Measurements from ENCODE around the gene ECM2.

The ECM2 gene

GRCh38 chr9:92507496-92507895 is 28.3 kb downstream of the ECM2 start:
- no peaks in the 10 kb centered on the region for H3K27me3 ChIP-seq (ENCODE audit: insufficient read depth, low read length, poor library complexity)
- H3K4me1 ChIP-seq (ENCODE audit: insufficient read depth, low read length) = no peaks in the 10 kb centered on the region
- DNase-seq (no peak), ATAC-seq (ENCODE audit: insufficient read depth, low read depth) (no peak)
- no peaks in the 10 kb centered on the region for H4K20me1 ChIP-seq (ENCODE audit: insufficient read depth, low read length)
- H3K9ac ChIP-seq (ENCODE audit: low read depth, low read length) = no peak overlapping the region
- TF ChIP-seq CTCF (IDR thresholded peaks at IDR 0.05; ENCODE audit: borderline replicate concordance, extremely low read depth, low read length, poor library complexity, severe bottlenecking) (no peak), EZH2 (IDR thresholded peaks at IDR 0.05; ENCODE audit: borderline replicate concordance, low read depth, low read length, severe bottlenecking) (no peak)
- no peaks in the 10 kb centered on the region for H3K79me2 ChIP-seq (ENCODE audit: insufficient read depth, low read length)
- no peak overlapping the region for H3K4me3 ChIP-seq (ENCODE audit: low read depth in 1 of 2, low read length in 2 of 2)
- no peak overlapping the region for H3K27ac ChIP-seq (ENCODE audit: low read length)
- H3K36me3 ChIP-seq (ENCODE audit: insufficient read depth, low read length) = no peaks in the 10 kb centered on the region
- H2AFZ ChIP-seq (ENCODE audit: low read depth, low read length) = no peak overlapping the region
- no peak overlapping the region for H3K4me2 ChIP-seq (ENCODE audit: insufficient read depth, low read length)
- no peaks in the 10 kb centered on the region for H3K9me3 ChIP-seq (ENCODE audit: insufficient read depth, low read length, severe bottlenecking)

GRCh38 chr9:92507005-92507404 is 28.8 kb downstream of the ECM2 start:
- no peak overlapping the region for H3K4me2 ChIP-seq (ENCODE audit: insufficient read depth, low read length)
- no peak overlapping the region for H2AFZ ChIP-seq (ENCODE audit: low read depth, low read length)
- no peak for DNase-seq

GRCh38 chr9:92506184-92506857 is 29.5 kb downstream of the ECM2 start:
- DNase-seq = no peak

More at GRCh38 chr9:92507005-92507404, 28.8 kb downstream of the ECM2 start:
- ATAC-seq (ENCODE audit: insufficient read depth, low read depth) = no peak
- no peaks in the 10 kb centered on the region for H3K79me2 ChIP-seq (ENCODE audit: insufficient read depth, low read length)
- H3K4me1 ChIP-seq (ENCODE audit: insufficient read depth, low read length) = no peaks in the 10 kb centered on the region
- no peaks in the 10 kb centered on the region for H3K36me3 ChIP-seq (ENCODE audit: insufficient read depth, low read length)
- H4K20me1 ChIP-seq (ENCODE audit: insufficient read depth, low read length) = no peaks in the 10 kb centered on the region
- no peaks in the 10 kb centered on the region for H3K9me3 ChIP-seq (ENCODE audit: insufficient read depth, low read length, severe bottlenecking)
- H3K27me3 ChIP-seq (ENCODE audit: insufficient read depth, low read length, poor library complexity) = no peaks in the 10 kb centered on the region
- no peak overlapping the region for H3K4me3 ChIP-seq (ENCODE audit: low read depth in 1 of 2, low read length in 2 of 2)
- H3K9ac ChIP-seq (ENCODE audit: low read depth, low read length) = no peak overlapping the region
- no peak overlapping the region for H3K27ac ChIP-seq (ENCODE audit: low read length)
- TF ChIP-seq CTCF (IDR thresholded peaks at IDR 0.05; ENCODE audit: borderline replicate concordance, extremely low read depth, low read length, poor library complexity, severe bottlenecking) = no peak
- TF ChIP-seq EZH2 (IDR thresholded peaks at IDR 0.05; ENCODE audit: borderline replicate concordance, low read depth, low read length, severe bottlenecking) = no peak

More at GRCh38 chr9:92506184-92506857, 29.5 kb downstream of the ECM2 start:
- Histone ChIP-seq H3K9me3 (ENCODE audit: insufficient read depth, low read length, severe bottlenecking) (no peaks in the 10 kb centered on the region), H3K27me3 (ENCODE audit: insufficient read depth, low read length, poor library complexity) (no peaks in the 10 kb centered on the region), H3K4me2 (ENCODE audit: insufficient read depth, low read length) (no peak overlapping the region), H3K27ac (ENCODE audit: low read length) (no peak overlapping the region), H3K4me1 (ENCODE audit: insufficient read depth, low read length) (no peaks in the 10 kb centered on the region), H2AFZ (ENCODE audit: low read depth, low read length) (no peak overlapping the region), H3K4me3 (ENCODE audit: low read depth in 1 of 2, low read length in 2 of 2) (no peak overlapping the region), H4K20me1 (ENCODE audit: insufficient read depth, low read length) (no peaks in the 10 kb centered on the region), H3K9ac (ENCODE audit: low read depth, low read length) (no peak overlapping the region), H3K36me3 (ENCODE audit: insufficient read depth, low read length) (no peaks in the 10 kb centered on the region), H3K79me2 (ENCODE audit: insufficient read depth, low read length) (no peaks in the 10 kb centered on the region)
- ATAC-seq (ENCODE audit: insufficient read depth, low read depth) = no peak
- TF ChIP-seq CTCF (IDR thresholded peaks at IDR 0.05; ENCODE audit: borderline replicate concordance, extremely low read depth, low read length, poor library complexity, severe bottlenecking) (no peak), EZH2 (IDR thresholded peaks at IDR 0.05; ENCODE audit: borderline replicate concordance, low read depth, low read length, severe bottlenecking) (no peak)
